Measurements from ENCODE around the gene FBXW7. TPM values are rescaled to one million over a fixed set of nuclear protein-coding genes. Genes with fewer than 3 reads are reported as not detected.

The FBXW7 gene
- total and polyA plus RNA-seq, 2 donors from 2014 or later = 5.5 to 64.0 TPM

DNA sequence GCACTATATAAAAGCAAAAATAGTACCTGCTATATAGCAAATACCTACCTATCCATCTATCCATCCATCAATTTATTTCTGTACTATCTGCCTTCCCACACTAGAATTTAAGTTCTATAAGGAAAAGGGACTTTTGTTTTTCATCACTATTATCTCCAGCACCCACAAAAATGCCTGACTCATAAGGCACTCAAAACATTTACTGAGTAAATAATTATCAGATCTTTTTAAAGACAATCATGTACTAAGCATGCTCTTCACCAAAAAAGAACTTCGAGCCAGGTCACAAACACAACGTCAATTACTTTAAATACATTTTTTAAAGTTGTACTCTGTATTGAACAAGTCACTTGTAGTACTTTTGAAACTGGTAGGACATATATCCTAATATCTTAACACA, 119.9 kb downstream of the FBXW7 start:
- Histone ChIP-seq H3K4me1 (ENCODE audit: control insufficient read depth in 2 of 3, insufficient read depth in 2 of 3, low read depth in 1 of 3, low read length in 3 of 3) (no peaks in the 10 kb centered on the region), H3K9me3 (ENCODE audit: control insufficient read depth in 2 of 3, insufficient read depth in 1 of 3, low read length in 3 of 3) (no peaks in the 10 kb centered on the region), H3K4me3 (ENCODE audit: low read length in 3 of 3) (no peak overlapping the region), H3K9ac (ENCODE audit: low read length in 3 of 3) (no peak overlapping the region), H3K27ac (ENCODE audit: low read depth in 2 of 2, low read length in 2 of 2) (no peak overlapping the region), H3K27me3 (ENCODE audit: control insufficient read depth, insufficient read depth, low read length) (no peaks in the 10 kb centered on the region), H3K36me3 (ENCODE audit: control insufficient read depth in 2 of 3, insufficient read depth in 3 of 3, low read length in 3 of 3) (no peaks in the 10 kb centered on the region)
- TF ChIP-seq, protein P1, sequence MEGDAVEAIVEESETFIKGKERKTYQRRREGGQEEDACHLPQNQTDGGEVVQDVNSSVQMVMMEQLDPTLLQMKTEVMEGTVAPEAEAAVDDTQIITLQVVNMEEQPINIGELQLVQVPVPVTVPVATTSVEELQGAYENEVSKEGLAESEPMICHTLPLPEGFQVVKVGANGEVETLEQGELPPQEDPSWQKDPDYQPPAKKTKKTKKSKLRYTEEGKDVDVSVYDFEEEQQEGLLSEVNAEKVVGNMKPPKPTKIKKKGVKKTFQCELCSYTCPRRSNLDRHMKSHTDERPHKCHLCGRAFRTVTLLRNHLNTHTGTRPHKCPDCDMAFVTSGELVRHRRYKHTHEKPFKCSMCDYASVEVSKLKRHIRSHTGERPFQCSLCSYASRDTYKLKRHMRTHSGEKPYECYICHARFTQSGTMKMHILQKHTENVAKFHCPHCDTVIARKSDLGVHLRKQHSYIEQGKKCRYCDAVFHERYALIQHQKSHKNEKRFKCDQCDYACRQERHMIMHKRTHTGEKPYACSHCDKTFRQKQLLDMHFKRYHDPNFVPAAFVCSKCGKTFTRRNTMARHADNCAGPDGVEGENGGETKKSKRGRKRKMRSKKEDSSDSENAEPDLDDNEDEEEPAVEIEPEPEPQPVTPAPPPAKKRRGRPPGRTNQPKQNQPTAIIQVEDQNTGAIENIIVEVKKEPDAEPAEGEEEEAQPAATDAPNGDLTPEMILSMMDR (IDR thresholded peaks at IDR 0.05; ENCODE audit: borderline replicate concordance, extremely low read depth, insufficient read depth) = no peak
- DNase-seq = no peak
- intact Hi-C loops (cut with DNase I) = no loop called here
- FAIRE-seq = no peak

DNA sequence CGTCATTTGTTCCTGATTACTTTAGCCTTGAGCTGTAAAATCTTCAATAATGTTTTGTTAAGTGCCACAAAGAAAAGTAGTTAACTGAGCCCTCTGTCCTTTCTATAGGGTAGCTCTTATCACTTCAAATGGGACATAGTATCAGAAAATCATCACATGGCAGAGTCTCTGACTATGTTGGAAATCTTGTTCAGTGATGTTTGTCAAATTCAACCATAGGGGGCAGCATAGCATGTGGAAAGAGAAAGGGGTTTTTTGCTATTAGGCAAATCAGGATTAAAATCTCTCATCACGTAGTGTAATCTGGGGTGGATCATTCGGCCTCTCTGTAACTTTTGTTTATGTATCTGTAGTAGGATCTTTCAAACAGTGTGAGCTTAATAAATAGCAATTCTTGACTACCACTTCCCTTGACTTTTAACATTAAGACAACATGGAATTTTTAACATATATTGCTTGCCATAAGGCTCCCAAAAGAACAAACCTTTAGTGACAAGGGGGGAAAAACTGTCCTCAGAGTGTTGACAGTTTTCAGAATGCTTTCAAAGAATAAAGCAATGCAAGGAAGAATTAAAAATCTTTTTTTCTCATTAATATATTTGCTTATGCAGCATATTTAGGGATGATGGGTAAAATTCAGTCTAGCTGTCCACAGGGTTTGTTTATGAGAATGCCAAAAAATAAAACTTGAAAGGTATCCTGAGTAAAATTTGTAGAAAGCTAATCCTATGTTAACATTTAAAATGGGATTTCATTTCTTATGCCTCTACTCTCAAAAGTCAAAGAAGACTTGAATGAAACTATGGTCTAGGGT, 127.2 kb downstream of the FBXW7 start:
- H3K4me1 ChIP-seq (ENCODE audit: control insufficient read depth in 2 of 3, insufficient read depth in 2 of 3, low read depth in 1 of 3, low read length in 3 of 3) = no peaks in the 10 kb centered on the region
- DNase-seq = peak in 2 of 5 donors; percentile 17 to 40
- no peak overlapping the region for H3K4me3 ChIP-seq (ENCODE audit: low read length in 3 of 3)
- intact Hi-C loops (cut with DNase I) = no loop called here
- H3K27me3 ChIP-seq (ENCODE audit: control insufficient read depth, insufficient read depth, low read length) = no peaks in the 10 kb centered on the region
- FAIRE-seq = no peak
- no peak overlapping the region for H3K27ac ChIP-seq (ENCODE audit: low read depth in 2 of 2, low read length in 2 of 2)
- H3K9me3 ChIP-seq (ENCODE audit: control insufficient read depth in 2 of 3, insufficient read depth in 1 of 3, low read length in 3 of 3) = no peaks in the 10 kb centered on the region
- H3K36me3 ChIP-seq (ENCODE audit: control insufficient read depth in 2 of 3, insufficient read depth in 3 of 3, low read length in 3 of 3) = no peaks in the 10 kb centered on the region
- TF ChIP-seq, protein P1 (IDR thresholded peaks at IDR 0.05; ENCODE audit: borderline replicate concordance, extremely low read depth, insufficient read depth) = peak; percentile 38
- H3K9ac ChIP-seq (ENCODE audit: low read length in 3 of 3) = no peak overlapping the region

DNA sequence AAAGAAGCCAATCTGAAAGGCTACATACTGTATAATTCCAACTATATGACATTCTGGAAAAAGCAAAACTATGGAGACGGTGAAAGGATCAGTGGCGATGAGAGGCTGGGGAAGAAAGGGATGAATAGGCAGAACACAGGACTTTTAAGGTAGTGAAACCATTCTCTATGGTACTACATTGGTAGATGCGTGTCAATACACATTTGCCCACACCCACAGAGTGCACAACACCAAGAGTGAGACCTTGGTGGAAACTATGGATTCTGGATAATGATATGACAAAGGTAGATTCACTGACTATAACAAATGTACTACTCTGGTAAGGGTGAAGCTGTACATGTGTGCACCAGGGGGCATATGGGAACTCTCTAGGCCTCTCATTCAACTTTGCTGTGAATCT, 134.5 kb downstream of the FBXW7 start:
- H3K27ac ChIP-seq (ENCODE audit: low read depth in 2 of 2, low read length in 2 of 2) = no peak overlapping the region
- DNase-seq (no peak), FAIRE-seq (no peak)
- no peaks in the 10 kb centered on the region for H3K36me3 ChIP-seq (ENCODE audit: control insufficient read depth in 2 of 3, insufficient read depth in 3 of 3, low read length in 3 of 3)
- H3K4me1 ChIP-seq (ENCODE audit: control insufficient read depth in 2 of 3, insufficient read depth in 2 of 3, low read depth in 1 of 3, low read length in 3 of 3) = no peaks in the 10 kb centered on the region
- no peaks in the 10 kb centered on the region for H3K27me3 ChIP-seq (ENCODE audit: control insufficient read depth, insufficient read depth, low read length)
- H3K9me3 ChIP-seq (ENCODE audit: control insufficient read depth in 2 of 3, insufficient read depth in 1 of 3, low read length in 3 of 3) = no peaks in the 10 kb centered on the region
- no peak overlapping the region for H3K4me3 ChIP-seq (ENCODE audit: low read length in 3 of 3)
- intact Hi-C loops (cut with DNase I) = no loop called here
- TF ChIP-seq, protein P1 (IDR thresholded peaks at IDR 0.05; ENCODE audit: borderline replicate concordance, extremely low read depth, insufficient read depth) = no peak
- no peak overlapping the region for H3K9ac ChIP-seq (ENCODE audit: low read length in 3 of 3)
